Activated CD4-positive, CD25-positive, alpha-beta regulatory T cell treated with anti-CD3 and anti-CD28 coated beads, Interleukin-2, amount 50 U/mL, for 72 hours (primary cell): Measurements from ENCODE around the gene LIMS4.
"Not testable (repeated sequence)": the region's sequence is repeated elsewhere in the genome, so short reads cannot be mapped to it uniquely, and the experiment has no call there.

Experiments used
- DNase-seq: peaks from one replicate; pipeline ENCODE4 v3.0.0; 2021

The LIMS4 gene

DNA sequence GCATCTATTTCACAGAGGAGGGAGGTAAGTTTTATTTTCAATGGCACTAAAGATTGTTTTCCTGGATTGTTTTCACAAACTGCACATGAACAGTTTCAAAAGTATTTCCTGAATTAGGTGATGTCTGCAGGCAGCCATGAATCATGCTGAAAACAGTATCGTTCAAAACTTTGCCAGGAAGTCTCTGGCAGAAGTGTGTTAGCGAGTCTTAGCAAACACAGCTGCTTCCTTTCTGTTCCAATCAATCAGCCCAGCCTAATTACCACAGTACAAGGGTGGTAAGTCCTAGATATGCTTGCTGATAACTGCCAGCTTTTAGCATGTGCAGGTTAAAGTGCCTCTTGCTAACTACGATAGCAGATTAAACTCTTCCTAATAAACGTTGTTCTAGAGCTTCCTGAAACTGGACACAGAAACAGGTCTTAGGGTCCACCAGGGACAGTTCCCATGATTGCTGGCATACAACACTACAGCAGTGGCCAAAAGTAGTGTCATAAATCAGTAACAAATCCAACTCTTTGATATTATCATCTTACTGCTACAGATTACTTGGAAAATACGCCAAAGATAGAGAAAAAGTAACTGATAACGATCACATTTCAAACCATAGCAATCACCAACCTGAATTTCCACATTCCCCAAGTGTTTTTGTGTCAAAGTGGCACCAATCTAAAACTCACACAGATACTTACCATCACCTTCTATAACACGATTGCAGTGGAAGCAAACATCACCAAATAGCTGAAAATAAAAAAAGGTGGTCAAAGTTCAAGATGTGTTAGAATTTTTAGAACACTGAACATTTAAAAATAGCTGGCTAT lies 23.3 kb downstream of the LIMS4 start:
- not testable (repeated sequence) for DNase-seq

DNA sequence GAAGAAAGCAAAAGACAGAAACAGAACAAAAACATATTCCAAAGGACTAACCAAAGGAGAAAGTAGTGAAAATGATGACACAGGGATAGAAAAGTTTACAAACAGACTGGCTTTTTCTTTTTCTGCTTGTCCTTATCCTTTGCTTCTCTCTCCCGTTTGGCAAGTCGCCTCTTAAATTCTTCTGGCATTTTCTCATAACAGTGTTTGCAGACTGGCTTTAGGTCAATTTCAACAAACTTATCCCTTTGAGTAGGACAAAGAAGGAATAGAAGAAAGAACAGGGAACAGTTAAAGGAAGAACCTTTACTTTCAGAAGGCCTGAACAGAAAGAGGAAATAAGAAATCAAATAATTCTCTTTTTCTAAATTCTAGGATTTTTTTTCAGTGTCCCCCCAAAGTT lies 26.0 kb downstream of the LIMS4 start:
- not testable (repeated sequence) for DNase-seq

DNA sequence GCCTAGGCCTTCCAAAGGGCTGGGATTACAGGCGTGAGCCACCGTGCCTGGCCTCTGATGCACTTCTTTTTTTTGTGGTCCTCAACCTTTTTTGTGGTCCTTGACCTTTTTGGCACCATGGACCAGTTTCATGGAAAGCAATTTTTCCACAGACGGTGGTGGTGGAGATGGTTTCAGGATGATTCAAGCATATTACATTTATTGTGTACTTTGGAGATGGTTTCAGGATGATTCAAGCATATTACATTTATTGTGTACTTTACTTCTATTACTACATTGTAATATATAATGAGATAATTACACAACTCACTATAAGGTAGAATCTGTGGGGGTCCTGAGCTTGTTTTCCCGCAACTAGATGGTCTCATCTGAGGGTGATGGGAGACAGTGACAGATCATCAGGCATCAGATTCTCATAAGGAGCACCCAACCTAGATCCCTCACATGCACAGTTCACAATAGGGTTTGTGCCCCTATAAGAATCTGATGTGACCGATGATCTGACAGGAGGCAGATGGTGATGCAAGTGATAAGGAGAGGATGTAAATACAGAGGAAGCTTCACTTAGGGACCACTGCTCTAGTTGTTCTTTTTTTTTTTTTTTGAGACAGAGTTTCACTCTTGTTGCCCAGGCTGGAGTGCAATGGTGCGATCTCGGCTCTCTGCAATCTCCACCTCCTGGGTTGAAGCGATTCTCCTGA lies 29.2 kb downstream of the LIMS4 start:
- DNase-seq, result not testable (repeated sequence)

DNA sequence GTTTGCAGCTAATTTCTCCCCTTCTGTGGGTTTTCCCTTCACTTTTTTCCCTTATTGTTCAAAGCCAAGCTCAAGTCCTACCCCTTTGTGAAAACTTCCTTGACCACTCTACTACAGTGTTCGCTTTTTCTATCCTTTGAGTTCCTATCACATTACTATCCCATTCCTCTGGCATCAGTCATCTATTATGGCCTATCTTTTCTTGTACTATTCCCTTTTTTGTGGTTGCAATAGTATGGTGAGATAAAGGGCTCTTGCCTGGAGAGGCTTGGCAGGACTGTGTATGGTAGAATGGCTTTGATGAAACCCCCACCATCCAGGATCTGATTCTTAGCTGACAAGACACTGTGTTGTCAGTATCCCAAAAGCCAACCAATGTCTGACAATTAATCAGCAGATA lies 30.7 kb downstream of the LIMS4 start:
- DNase-seq, result not testable (repeated sequence)

DNA sequence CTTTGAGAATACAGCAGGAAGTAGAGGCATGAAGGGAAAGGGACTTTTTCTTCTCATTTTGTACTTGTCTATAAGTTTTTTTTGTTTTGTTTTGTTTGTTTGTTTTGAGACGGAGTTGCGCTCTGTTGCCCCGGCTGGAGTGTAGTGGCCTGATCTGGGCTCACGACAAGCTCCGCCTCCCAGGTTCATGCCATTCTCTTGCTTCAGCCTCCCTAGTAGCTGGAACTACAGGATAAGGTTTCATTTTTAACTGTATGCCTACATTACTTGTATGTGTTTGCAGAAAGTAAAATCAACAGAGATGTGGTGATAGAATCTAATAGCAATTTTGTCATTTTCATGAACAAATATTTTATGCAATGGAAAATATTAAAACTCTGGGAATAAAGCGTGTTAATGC lies 38.1 kb downstream of the LIMS4 start:
- DNase-seq, result not testable (repeated sequence)

DNA sequence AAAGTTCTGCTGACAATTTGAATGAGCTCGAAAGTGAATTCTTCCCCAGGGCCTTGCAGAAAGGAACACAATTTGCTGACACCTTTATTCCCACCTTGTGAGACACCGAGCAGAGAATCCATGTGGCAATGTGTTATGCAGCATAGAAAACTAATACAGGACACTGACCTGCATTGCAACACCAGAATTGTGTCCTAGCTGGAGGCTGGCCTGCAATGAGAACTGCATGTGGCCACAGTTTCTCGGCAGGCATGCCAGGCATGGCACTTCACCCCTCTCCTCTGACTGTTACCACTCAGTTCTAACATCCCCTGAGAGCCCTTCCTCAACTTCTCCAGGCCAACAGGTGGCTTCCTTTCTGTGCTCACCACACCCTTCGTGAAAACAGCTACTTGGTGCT lies 46.9 kb downstream of the LIMS4 start:
- not testable (repeated sequence) for DNase-seq

DNA sequence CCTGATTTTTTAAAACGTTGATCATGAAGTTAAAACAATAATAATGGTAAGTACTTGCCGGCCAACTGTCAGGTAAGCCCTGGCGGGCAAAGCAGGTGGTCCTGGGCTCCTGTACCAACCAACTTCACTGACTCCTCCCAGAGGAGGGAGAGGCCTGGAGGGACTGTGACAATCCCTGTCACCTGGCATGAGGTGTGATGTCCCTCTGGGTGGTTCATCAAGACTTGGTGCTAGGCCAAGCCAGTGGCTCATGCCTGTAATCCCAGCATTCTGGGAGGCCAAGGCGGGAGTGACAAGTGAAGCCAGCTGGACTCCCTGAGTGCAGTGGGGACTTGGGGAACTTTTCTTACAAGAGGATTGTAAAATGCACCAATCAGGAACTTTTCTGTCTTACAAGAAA lies 48.2 kb downstream of the LIMS4 start:
- DNase-seq, result not testable (repeated sequence)

DNA sequence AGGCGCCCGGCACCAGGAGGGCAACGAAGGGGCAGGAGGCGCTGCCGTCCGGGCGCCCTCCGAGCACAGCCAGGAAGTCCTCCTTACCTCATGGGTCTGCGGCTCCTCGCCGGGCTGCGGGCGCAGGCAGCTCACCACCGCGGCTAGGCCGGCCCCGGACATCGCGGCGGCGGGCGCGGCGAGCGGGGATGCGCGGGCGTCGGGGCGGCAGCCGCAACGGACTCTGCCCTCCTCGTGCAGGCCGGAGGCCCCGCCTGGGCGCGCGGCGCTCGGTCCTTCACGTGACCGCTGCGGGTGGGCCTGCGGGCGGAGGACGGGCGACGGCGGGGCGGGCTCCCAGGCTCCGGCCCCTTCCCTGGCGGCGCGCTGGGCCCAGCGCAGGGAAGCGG lies 49.0 kb downstream of the LIMS4 start:
- DNase-seq, result not testable (repeated sequence)

DNA sequence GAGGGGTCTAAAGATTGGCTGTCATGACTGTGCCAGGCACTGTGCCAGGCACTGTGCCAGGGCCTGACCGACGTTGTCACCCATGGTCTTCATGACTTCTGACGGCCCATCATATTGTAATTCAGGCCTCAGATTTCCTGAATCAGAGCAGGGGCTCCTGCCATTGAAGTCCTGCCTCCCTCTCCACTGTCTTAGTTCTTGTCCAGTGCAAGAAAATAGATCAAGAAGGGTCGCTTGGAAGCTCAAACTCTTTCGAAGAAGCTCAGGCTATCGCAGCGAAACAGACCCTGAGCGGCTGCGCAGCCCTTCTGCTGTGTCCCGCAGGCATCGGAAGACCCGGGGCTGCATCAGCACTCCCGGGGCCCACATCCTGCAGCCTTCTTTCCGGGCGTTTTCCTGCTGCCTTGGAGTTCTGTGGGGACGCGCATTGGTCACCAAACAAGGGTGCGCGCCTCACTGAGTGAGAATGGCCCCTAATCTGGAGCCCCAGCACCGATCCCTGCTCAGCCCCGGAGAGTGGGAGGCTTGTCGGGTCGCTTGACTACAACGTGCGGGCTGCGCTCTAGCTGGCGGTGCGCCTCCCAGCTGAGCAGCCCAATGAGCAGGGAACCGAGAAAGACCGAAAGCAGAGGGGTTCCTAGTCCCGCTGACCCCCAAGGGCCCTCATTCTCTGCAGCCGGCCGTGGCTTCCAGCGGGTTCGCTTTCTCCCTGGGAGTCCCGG lies 49.6 kb downstream of the LIMS4 start:
- DNase-seq, result not testable (repeated sequence)

DNA sequence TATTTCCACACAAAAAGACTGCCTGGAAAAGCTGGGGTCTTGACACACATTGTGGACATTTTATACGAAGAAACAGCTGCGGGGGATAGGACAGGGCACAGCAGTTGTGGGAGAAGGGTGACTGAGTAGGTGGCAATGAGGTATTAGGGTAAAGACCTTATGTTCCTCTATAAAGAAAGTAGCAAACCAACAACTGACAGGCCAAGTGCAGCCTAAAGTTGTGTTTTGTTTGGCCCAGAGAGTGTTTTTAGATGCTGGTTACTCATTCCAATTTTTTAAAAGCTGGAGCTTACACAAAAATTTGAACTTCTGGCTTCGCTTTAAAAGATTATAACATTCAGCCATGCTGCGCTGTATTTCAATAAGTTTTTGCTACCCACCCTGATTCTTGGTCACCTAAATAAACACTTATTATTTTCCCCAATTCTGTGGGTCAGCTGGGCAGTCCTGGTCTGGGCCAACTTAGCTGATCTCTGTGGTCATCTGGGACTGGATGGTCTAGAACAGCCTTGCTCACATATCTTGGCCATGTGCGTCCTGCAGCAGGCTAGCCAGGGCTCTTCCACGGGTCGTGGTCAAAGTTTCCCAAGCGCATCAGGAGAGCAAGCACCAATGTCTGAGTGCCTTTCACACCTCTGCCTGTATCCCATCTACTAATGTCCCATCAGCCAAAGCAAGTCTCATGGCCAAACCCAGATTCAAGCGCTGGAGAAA lies 51.8 kb downstream of the LIMS4 start:
- not testable (repeated sequence) for DNase-seq

DNA sequence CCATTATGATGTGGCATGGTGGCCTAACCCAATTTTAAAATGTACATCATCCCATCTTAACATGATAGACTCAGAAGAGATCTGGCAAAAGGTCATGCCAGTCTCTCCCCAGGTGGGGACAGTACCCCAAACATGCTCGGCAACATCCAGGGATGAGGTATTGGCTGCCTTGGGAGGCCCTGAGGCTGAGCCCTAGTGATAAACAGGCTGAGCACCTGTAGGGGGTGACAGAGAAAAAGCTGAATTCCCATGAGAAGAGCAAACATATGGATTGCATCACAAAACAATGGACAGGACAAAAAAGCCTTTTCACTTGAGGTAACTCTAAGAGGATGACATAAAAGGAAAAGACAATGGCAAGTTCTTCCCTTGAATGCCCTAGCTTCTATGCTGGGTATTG lies 65.5 kb downstream of the LIMS4 start:
- not testable (repeated sequence) for DNase-seq

DNA sequence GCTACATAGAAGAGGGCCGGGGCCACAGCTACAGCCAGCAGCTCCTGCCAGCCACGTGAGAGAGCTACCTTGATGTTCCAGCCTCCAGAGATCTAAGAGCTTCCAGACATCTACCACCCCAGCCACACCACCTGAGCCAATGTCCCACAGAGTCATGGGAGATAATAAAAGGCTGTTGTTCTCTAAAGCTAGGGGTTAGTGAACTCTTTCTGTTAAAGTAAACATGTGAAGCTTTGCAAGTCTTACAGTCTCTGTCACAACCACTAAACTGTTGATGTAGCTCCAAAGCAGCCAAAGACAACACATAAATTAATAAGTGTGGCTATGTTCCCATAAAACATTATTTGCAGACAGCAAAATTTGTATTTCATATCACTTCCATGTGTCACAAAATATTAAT lies 67.6 kb downstream of the LIMS4 start:
- not testable (repeated sequence) for DNase-seq

DNA sequence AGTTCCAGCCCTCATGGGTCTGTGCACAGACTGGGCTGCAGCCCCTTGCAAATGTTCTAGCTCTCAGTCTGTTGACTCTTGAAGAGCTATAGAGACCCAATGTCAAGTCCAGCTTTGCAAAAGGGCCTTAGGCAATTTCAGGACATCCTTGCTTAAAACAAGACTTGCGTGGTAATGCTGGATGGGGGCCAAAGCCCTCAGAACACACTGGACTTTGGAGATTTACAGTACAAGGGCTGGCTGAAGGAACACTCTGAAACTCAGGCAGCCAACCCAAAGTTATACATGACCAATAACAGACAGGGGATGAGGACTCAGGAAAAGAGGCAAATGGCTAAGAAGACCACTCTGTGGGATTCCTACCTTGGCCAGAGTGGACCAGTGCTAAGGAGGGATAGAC lies 68.4 kb downstream of the LIMS4 start:
- DNase-seq, result not testable (repeated sequence)

DNA sequence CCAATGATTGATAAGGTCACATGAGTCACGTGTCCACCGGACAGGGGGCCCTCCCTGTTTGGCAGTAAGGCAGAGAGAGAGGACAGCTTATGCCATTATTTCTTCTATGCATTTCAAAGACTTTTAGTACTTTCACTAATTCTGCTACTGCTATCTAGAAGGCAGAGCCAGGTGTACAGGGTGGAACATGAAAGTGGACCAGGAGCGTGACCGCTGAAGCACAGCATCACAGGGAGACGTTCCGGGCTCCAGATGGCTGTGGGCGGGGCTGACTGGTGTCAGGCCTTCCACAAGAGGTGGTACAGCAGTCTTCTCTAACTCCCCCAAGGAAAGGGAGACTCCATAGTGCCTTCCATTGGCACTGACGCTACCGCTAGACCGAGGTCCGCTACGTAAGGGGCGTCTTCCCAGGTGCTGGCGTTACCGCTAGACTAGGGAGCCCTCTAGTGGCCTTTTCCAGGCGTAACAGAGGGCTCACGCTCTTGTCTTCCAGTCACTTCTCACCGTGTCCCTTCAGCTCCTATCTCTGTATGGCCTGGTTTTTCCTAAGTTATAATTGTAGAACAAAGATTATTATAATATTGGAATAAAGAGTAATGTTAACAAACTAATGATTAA lies 71.5 kb downstream of the LIMS4 start:
- not testable (repeated sequence) for DNase-seq

DNA sequence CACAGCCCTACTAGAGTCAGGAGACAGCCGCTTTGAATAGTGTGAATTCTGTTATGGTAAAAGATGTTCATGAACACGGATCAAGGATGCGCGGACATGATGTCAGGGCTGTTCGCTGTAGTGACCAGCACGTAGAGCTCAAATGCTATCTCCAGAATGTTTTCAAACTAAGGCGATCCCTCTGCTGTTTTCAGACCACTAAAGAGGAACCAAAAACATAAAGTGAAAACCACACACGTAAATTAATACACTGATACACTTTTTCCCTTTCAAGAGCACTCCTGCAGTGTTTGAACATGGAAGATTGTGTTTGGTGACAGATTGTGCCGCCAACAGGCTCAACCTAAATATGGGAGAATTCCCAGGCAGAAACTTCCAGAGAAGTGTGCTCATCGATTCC lies 73.2 kb downstream of the LIMS4 start:
- not testable (repeated sequence) for DNase-seq

DNA sequence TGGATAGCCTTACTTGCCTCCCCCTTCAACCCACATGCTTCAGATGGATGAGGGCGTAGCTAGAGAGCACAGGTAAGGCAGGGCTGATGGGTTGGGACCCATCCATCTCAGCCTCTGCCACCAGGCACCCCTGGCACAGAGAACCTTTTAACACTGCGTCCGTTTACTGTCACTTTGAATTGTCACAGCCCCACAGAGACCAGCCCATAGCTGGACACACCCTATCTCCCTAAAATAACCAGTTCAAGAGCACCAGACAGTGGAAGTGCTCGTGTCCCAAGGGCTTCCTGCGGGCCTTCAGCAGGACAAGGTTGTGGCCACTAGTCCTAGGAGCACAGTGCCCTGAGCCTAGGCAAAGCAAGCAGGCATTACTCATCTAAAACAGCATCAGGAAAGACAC lies 76.6 kb downstream of the LIMS4 start:
- DNase-seq, result not testable (repeated sequence)
